ENCODE data around the gene STAB1. TPM values are rescaled to one million over a fixed set of nuclear protein-coding genes. Genes with fewer than 3 reads are reported as not detected.

The STAB1 gene
- total RNA-seq, 1 donor from 2014 or later, result not detected

GRCh38 chr3:52495777-52496602 lies 852 bp downstream of the STAB1 start:
- Histone ChIP-seq H3K27me3 (no peaks in the 10 kb centered on the region), H3K4me1 (peaks cover 6% of the 10 kb centered on the region), H3K9me3 (ENCODE audit: low read depth) (no peaks in the 10 kb centered on the region), H3K4me2 (no peak overlapping the region), H3K36me3 (no peaks in the 10 kb centered on the region), H3F3A (ENCODE audit: low read depth) (peaks cover 7% of the 10 kb centered on the region), H3K4me3 (no peak overlapping the region), H2AFZ (replicated peaks) (no peak overlapping the region), H3K27ac (no peak overlapping the region), H3K79me2 (ENCODE audit: low read depth) (no peaks in the 10 kb centered on the region), H4K20me1 (ENCODE audit: low read depth) (peaks cover 11% of the 10 kb centered on the region), H3K9ac (no peak overlapping the region)
- no peak for DNase-seq (ENCODE audit: low spot score)
- H3K36me3 Mint-ChIP-seq, result peaks cover 7% of the 10 kb centered on the region
- H3K9me3 Mint-ChIP-seq, result no peaks in the 10 kb centered on the region
- no peak overlapping the region for H3K4me3 Mint-ChIP-seq
- peaks cover 10% of the 10 kb centered on the region for H3K4me1 Mint-ChIP-seq
- H3K27ac Mint-ChIP-seq, result no peak overlapping the region
- no peak for TF ChIP-seq EZH2 (IDR thresholded peaks at IDR 0.05)
- peaks cover 4% of the 10 kb centered on the region for H3K27me3 Mint-ChIP-seq (ENCODE audit: insufficient read depth, low read depth)

GRCh38 chr3:52498137-52499054 lies 3.3 kb downstream of the STAB1 start:
- Histone ChIP-seq H3K79me2 (ENCODE audit: low read depth) (no peaks in the 10 kb centered on the region), H3F3A (ENCODE audit: low read depth) (peaks cover 7% of the 10 kb centered on the region), H3K27ac (no peak overlapping the region), H3K4me1 (peaks cover 6% of the 10 kb centered on the region), H3K27me3 (no peaks in the 10 kb centered on the region), H3K4me2 (no peak overlapping the region), H2AFZ (replicated peaks) (no peak overlapping the region), H3K4me3 (no peak overlapping the region), H4K20me1 (ENCODE audit: low read depth) (peaks cover 4% of the 10 kb centered on the region), H3K9ac (no peak overlapping the region), H3K9me3 (ENCODE audit: low read depth) (no peaks in the 10 kb centered on the region), H3K36me3 (no peaks in the 10 kb centered on the region)
- Mint-ChIP-seq H3K36me3 (no peaks in the 10 kb centered on the region), H3K4me1 (peaks cover 4% of the 10 kb centered on the region), H3K9me3 (no peaks in the 10 kb centered on the region), H3K27ac (no peak overlapping the region), H3K27me3 (ENCODE audit: insufficient read depth, low read depth) (peaks cover 6% of the 10 kb centered on the region), H3K4me3 (no peak overlapping the region)
- no peak for DNase-seq (ENCODE audit: low spot score)
- TF ChIP-seq EZH2 (IDR thresholded peaks at IDR 0.05) (no peak), CTCF (IDR thresholded peaks at IDR 0.05) (no peak), EZH2phosphoT487 (IDR thresholded peaks at IDR 0.05) (no peak)

GRCh38 chr3:52501046-52501445 lies 5.9 kb downstream of the STAB1 start:
- Histone ChIP-seq H3K9ac (no peak overlapping the region), H2AFZ (replicated peaks) (no peak overlapping the region), H3K36me3 (no peaks in the 10 kb centered on the region), H3K4me2 (no peak overlapping the region), H3K9me3 (ENCODE audit: low read depth) (no peaks in the 10 kb centered on the region), H3K27me3 (no peaks in the 10 kb centered on the region), H3K4me1 (peaks cover 3% of the 10 kb centered on the region), H4K20me1 (ENCODE audit: low read depth) (no peaks in the 10 kb centered on the region), H3K4me3 (no peak overlapping the region), H3K27ac (no peak overlapping the region), H3F3A (ENCODE audit: low read depth) (no peaks in the 10 kb centered on the region), H3K79me2 (ENCODE audit: low read depth) (no peaks in the 10 kb centered on the region)
- Mint-ChIP-seq H3K4me3 (no peak overlapping the region), H3K27me3 (ENCODE audit: insufficient read depth, low read depth) (peaks cover 2% of the 10 kb centered on the region), H3K27ac (no peak overlapping the region), H3K9me3 (no peaks in the 10 kb centered on the region), H3K4me1 (no peaks in the 10 kb centered on the region), H3K36me3 (no peaks in the 10 kb centered on the region)
- no peak for DNase-seq (ENCODE audit: low spot score)
- TF ChIP-seq CTCF (IDR thresholded peaks at IDR 0.05), result no peak
- TF ChIP-seq EZH2 (IDR thresholded peaks at IDR 0.05), result no peak
- no peak for TF ChIP-seq EZH2phosphoT487 (IDR thresholded peaks at IDR 0.05)

Measured in neural progenitor cell (in vitro differentiated cells).